Liver (tissue), 3 donors: ENCODE measurements around the gene GRIK1.

Source experiments
- CTCF ChIP-seq: fragments of 150-350 bp; IDR thresholded peaks from 2 replicates; pipeline ENCODE4 v1.5.1; 2017; ENCODE audit warnings: improper control_type of control experiment, low read depth, low read length; ENCODE audit not compliant: missing input control
- GABPA ChIP-seq, 2 donors: IDR thresholded peaks in 1 of 2; conservative IDR thresholded peaks in 1 of 2; 2 replicates each; pipeline ENCODE4 v1.6.1; 2016; ENCODE audit warnings: antibody characterized with exemption in 2 of 2, mild to moderate bottlenecking in 1 of 2, moderate library complexity in 1 of 2
- MAX ChIP-seq: IDR thresholded peaks from 2 replicates; pipeline ENCODE4 v1.6.1; 2016; ENCODE audit warnings: antibody characterized with exemption
- donor health status: healthy.
- donor health status: healthy.

- TF ChIP-seq CTCF (no peak), GABPA (IDR thresholded peaks at IDR 0.05 in 1 of 2, conservative IDR thresholded peaks at IDR 0.05 in 1 of 2) (no peak), MAX (no peak)
Observed at GRCh38 chr21:29640080-29640508, 299.7 kb downstream of the GRIK1 start.
